GM12878 (cell line): ENCODE measurements around the gene SNRPA. TPM values are rescaled to one million over a fixed set of nuclear protein-coding genes. Genes with fewer than 3 reads are reported as not detected.
A peak's percentile ranks its signal among the peaks of the same experiment; 100 is the strongest.

Experiments used
- ATAC-seq: fragments of 200-7000 bp; cut with Tn5 transposase; 3 replicates; pipeline ENCODE4 v1.9.1; 2020; ENCODE audit warnings: mild to moderate bottlenecking, moderate library complexity
- BruUV-seq: library from RNA; stranded (reverse); fragments of 400-500 nt; replicated peaks from 2 replicates; lab custom pipeline; 2021; lab: Mats Ljungman, UMichigan
- CTCF ChIA-PET: fragments of 300-600 bp; sonication (Branson Sonifier 250); formaldehyde crosslinking; extraction: SDS; loops from one replicate; lab custom pipeline; 2021; ENCODE audit warnings: inconsistent platforms; lab: Yijun Ruan, JAX
- POLR2A ChIA-PET: fragments of 350-600 bp; formaldehyde crosslinking; extraction: SDS; loops from one replicate; lab custom pipeline; 2021; ENCODE audit warnings: inconsistent platforms; lab: Charles Lee
- RAD21 ChIA-PET: fragments of 300-600 bp; sonication (Branson Sonifier 250); formaldehyde crosslinking; loops from one replicate; lab custom pipeline; 2023; ENCODE audit warnings: antibody characterized with exemption; ENCODE audit not compliant: unreplicated experiment; lab: Charles Lee
- SMC1A ChIA-PET: fragments of 300-600 bp; sonication (Branson Sonifier 250); formaldehyde crosslinking; loops from one replicate; lab custom pipeline; 2023; ENCODE audit not compliant: unreplicated experiment, uncharacterized antibody; lab: Charles Lee
- DNase-seq: peaks from one replicate; pipeline ENCODE4 v3.0.0-alpha.2; 2011; ENCODE audit warnings: low read depth, low spot score
- FAIRE-seq: peaks from 3 replicates; lab custom pipeline; 2011; peaks lifted over from hg19 to GRCh38; lab: Jason Lieb, UNC
- H2AFZ ChIP-seq: 2 replicates; pipeline ENCODE4 v1.6.0; 2011; ENCODE audit warnings: low read depth, low read length, control low read depth; ENCODE audit not compliant: control insufficient read depth
- H3K27ac ChIP-seq: 2 replicates; pipeline ENCODE4 v1.5.1; 2011; ENCODE audit warnings: control low read depth; ENCODE audit not compliant: control insufficient read depth, insufficient read depth
- H3K27me3 ChIP-seq, 2 experiments: replicated peaks in 1 of 2; 2 replicates each; pipeline versions ENCODE4 v1.6.0 to v1.6.1; 2011; ENCODE audit warnings: low read length in 1 of 2; ENCODE audit not compliant: control insufficient read depth in 2 of 2, insufficient read depth in 2 of 2
- H3K36me3 ChIP-seq, 2 experiments: 2 replicates each; pipeline ENCODE4 v1.5.1; 2011; ENCODE audit warnings: low read length in 1 of 2; ENCODE audit not compliant: control insufficient read depth in 2 of 2, insufficient read depth in 2 of 2
- H3K4me1 ChIP-seq: 2 replicates; pipeline ENCODE4 v1.6.1; 2011; ENCODE audit warnings: mild to moderate bottlenecking, low read length, moderate library complexity, mixed read lengths; ENCODE audit not compliant: control insufficient read depth, insufficient read depth
- H3K4me2 ChIP-seq: 2 replicates; pipeline ENCODE4 v1.6.0; 2011; ENCODE audit warnings: control low read depth; ENCODE audit not compliant: control insufficient read depth, insufficient read depth
- H3K4me3 ChIP-seq: fragments of 200-600 bp; sonication (generic); 2 replicates; pipeline ENCODE4 v1.5.1; 2016
- H3K79me2 ChIP-seq: 2 replicates; pipeline ENCODE4 v1.6.0; 2011; ENCODE audit warnings: low read length; ENCODE audit not compliant: control insufficient read depth, insufficient read depth
- H3K9ac ChIP-seq: 2 replicates; pipeline ENCODE4 v1.8.0; 2011; ENCODE audit warnings: low read length, control low read depth, mixed read lengths; ENCODE audit not compliant: control insufficient read depth, insufficient read depth
- H3K9me3 ChIP-seq: replicated peaks from 3 replicates; pipeline ENCODE4 v1.5.1; 2011; ENCODE audit warnings: mild to moderate bottlenecking, low read length; ENCODE audit not compliant: control insufficient read depth, insufficient read depth
- H4K20me1 ChIP-seq: 2 replicates; pipeline ENCODE4 v1.6.0; 2011; ENCODE audit not compliant: control insufficient read depth, insufficient read depth
- CBFB ChIP-seq: IDR thresholded peaks from 2 replicates; pipeline ENCODE4 v1.6.1; 2016; ENCODE audit warnings: antibody characterized with exemption, low read depth
- DPF2 ChIP-seq: fragments of 450-650 bp; IDR thresholded peaks from 2 replicates; pipeline ENCODE4 v1.6.1; 2017; ENCODE audit warnings: mild to moderate bottlenecking
- IKZF1 ChIP-seq: fragments of 450-650 bp; conservative IDR thresholded peaks from 2 replicates; pipeline ENCODE4 v1.6.1; 2017; ENCODE audit warnings: antibody characterized with exemption, mild to moderate bottlenecking
- KDM1A ChIP-seq: fragments of 200-600 bp; sonication (generic); IDR thresholded peaks from 2 replicates; pipeline ENCODE4 v1.6.1; 2016; ENCODE audit warnings: borderline replicate concordance
- MEF2A ChIP-seq: IDR thresholded peaks from 2 replicates; pipeline ENCODE4 v1.6.1; 2011; ENCODE audit warnings: low read depth, mild to moderate bottlenecking, low read length, moderate library complexity; ENCODE audit not compliant: insufficient read depth
- MTA3 ChIP-seq: IDR thresholded peaks from 2 replicates; pipeline ENCODE4 v1.6.1; 2012; ENCODE audit warnings: low read length, inconsistent platforms, borderline replicate concordance
- PAX5 ChIP-seq: IDR thresholded peaks from 2 replicates; pipeline ENCODE4 v1.6.1; 2011; ENCODE audit warnings: low read depth, low read length, borderline replicate concordance
- TARDBP ChIP-seq: IDR thresholded peaks from 2 replicates; pipeline ENCODE4 v1.6.1; 2016; ENCODE audit warnings: borderline replicate concordance
- ZNF592 ChIP-seq: fragments of 450-650 bp; IDR thresholded peaks from 2 replicates; pipeline ENCODE4 v1.6.1; 2017; ENCODE audit warnings: mild to moderate bottlenecking, moderate library complexity
- WGBS: methylation state at CpG from one replicate; pipeline ENCODE4 v1.1.6; 2016; ENCODE audit warnings: low lambda C conversion rate; ENCODE audit not compliant: insufficient replicate concordance, insufficient coverage; ENCODE audit errors: missing lambda C conversion rate; 5-methylcytosine and 5-hydroxymethylcytosine counted together
- in situ Hi-C: fragments of 300-500 bp; cut with MboI; formaldehyde crosslinking; loops from 9 replicates; pipeline ENCODE4 v1.14.3; 2018; ENCODE audit warnings: mixed read lengths
- intact Hi-C: fragments of 100-400 bp; cut with micrococcal nuclease; formaldehyde crosslinking; loops from one replicate; pipeline ENCODE4 v1.14.2; 2022; ENCODE audit not compliant: unreplicated experiment
- polyA plus RNA-seq, 11 experiments: library from polyadenylated mRNA; depleted of rRNA in 4 of 11; unstranded in 6 of 11; stranded (reverse) in 5 of 11; fragments of >200 nt; fragmentation: Nextera tagmentation in 4 of 11; fragmentation: Illumina TruSeq in 1 of 11; extraction: Ambion mirVana in 4 of 11; extraction: Trizol in 1 of 11; gene quantifications; 1 replicate in 1 of 11; 2 replicates in 10 of 11; pipeline versions ENCODE4 v1.2.1 to v1.2.3, GENCODE V29; 2011 to 2016; ENCODE audit warnings: inconsistent platforms in 2 of 11, missing spikeins in 2 of 11, low read depth in 1 of 11
- total RNA-seq, 4 experiments: library from RNA; depleted of rRNA in 3 of 4; stranded (reverse); fragments of >200 nt in 3 of 4; fragmentation: Illumina TruSeq in 1 of 4; extraction: Trizol in 1 of 4; gene quantifications; 2 replicates each; pipeline versions ENCODE4 v1.2.1 to v1.2.3, GENCODE V29; 2013 to 2021
- TF ChIP-seq, protein P1 (sequence below): IDR thresholded peaks from 2 replicates; pipeline ENCODE4 v1.6.1; 2012; ENCODE audit warnings: low read depth, low read length, improper control_type of control experiment

SNRPA gene
- total and polyA plus RNA-seq, 10 of the 15 experiments (the other 5 are each of a cell fraction or from before 2014, with no cell fraction given), result 14.8 to 299 (median 202) TPM

GRCh38 chr19:40745402-40745780, 5.6 kb upstream of the SNRPA start (continued):
- TF ChIP-seq MTA3 (no peak), KDM1A (no peak), TARDBP (no peak), IKZF1 (no peak), CBFB (no peak)
- TF ChIP-seq, all 136 proteins: peak for 0

GRCh38 chr19:40747536-40747935, 3.5 kb upstream of the SNRPA start:
- H3K4me3 ChIP-seq, result no peak overlapping the region
- TF ChIP-seq MEF2A, result no peak
- TF ChIP-seq DPF2, result no peak
- no peak for TF ChIP-seq PAX5
- TF ChIP-seq ZNF592, result no peak
- TF ChIP-seq, protein P1, sequence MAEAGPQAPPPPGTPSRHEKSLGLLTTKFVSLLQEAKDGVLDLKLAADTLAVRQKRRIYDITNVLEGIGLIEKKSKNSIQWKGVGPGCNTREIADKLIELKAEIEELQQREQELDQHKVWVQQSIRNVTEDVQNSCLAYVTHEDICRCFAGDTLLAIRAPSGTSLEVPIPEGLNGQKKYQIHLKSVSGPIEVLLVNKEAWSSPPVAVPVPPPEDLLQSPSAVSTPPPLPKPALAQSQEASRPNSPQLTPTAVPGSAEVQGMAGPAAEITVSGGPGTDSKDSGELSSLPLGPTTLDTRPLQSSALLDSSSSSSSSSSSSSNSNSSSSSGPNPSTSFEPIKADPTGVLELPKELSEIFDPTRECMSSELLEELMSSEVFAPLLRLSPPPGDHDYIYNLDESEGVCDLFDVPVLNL, result no peak
- CTCF ChIA-PET, result interaction anchor here (1.1 to 1.6 kb wide), 6 partner anchors 11 to 72 kb away, joined by 3 to 9 read pairs (median 3); partner anchors contain the start of genes COQ8B and ITPKC
- no peaks in the 10 kb centered on the region for H3K9me3 ChIP-seq
- SMC1A ChIA-PET, result interaction anchor here (0.6 to 13.2 kb wide), 7 partner anchors 17 to 1508 kb away, joined by 3 to 256 read pairs (median 3); partner anchors contain the start of genes ERF, MIA and RAB4B
- DNase-seq (no peak), ATAC-seq (no peak), FAIRE-seq (peak; percentile 31)
- H4K20me1 ChIP-seq, result no peaks in the 10 kb centered on the region
- no peak overlapping the region for H3K9ac ChIP-seq
- H2AFZ ChIP-seq, result no peak overlapping the region
- no peaks in the 10 kb centered on the region for H3K36me3 ChIP-seq
- RAD21 ChIA-PET, result interaction anchor here (1.8 to 16.3 kb wide), 2 partner anchors 29 to 30 kb away, joined by 5 to 291 read pairs; partner anchors contain the start of genes COQ8B, ITPKC, MIA and RAB4B
- H3K79me2 ChIP-seq, result peaks cover 40% of the 10 kb centered on the region
- no peaks in the 10 kb centered on the region for H3K27me3 ChIP-seq
- in situ Hi-C loops (no loop called here), intact Hi-C loops (no loop called here)
- no TSS peak for BruUV-seq
- H3K4me1 ChIP-seq, result peaks cover 8% of the 10 kb centered on the region
- no peak overlapping the region for H3K27ac ChIP-seq
- POLR2A ChIA-PET, result interaction anchor here (1.1 to 9.5 kb wide), 5 partner anchors 27 to 56 kb away, joined by 3 to 331 read pairs (median 10); partner anchors contain the start of genes COQ8B, ITPKC, MIA and RAB4B
- WGBS, result over 99% methylated on average over 7 of the region's 7 CpGs
- peak overlapping the region; percentile 69 for H3K4me2 ChIP-seq
